OCI-LY3 (cell line): ENCODE results near the gene DAO.

Experiments used
- H2AFZ ChIP-seq: fragments of 200-600, 300-600 bp; shearing (Covaris generic); 2 replicates; pipeline ENCODE4 v1.6.0; 2014; ENCODE audit warnings: antibody characterized with exemption, low read depth, low read length
- H3K27ac ChIP-seq: fragments of 200-600, 300-600 bp; sonication (generic); 2 replicates; pipeline ENCODE4 v1.5.1; 2014; ENCODE audit warnings: mild to moderate bottlenecking, low read length, moderate library complexity, mixed read lengths
- H3K27me3 ChIP-seq: fragments of 200-600, 300-600 bp; sonication (generic); 2 replicates; pipeline ENCODE4 v1.6.1; 2014; ENCODE audit warnings: low read depth, low read length, mixed read lengths
- H3K36me3 ChIP-seq: fragments of 200-600, 300-600 bp; sonication (generic); replicated peaks from 2 replicates; pipeline ENCODE3; 2014; ENCODE audit warnings: low read depth, low read length, mixed read lengths
- H3K4me1 ChIP-seq: fragments of 300-600, 200-600 bp; sonication (generic); 2 replicates; pipeline ENCODE4 v1.6.1; 2014; ENCODE audit warnings: low read length, mixed read lengths
- H3K4me2 ChIP-seq: fragments of 200-600, 300-600 bp; sonication (generic); 2 replicates; pipeline ENCODE4 v1.6.1; 2014; ENCODE audit warnings: low read length, mixed read lengths
- H3K4me3 ChIP-seq: fragments of 300-600, 200-600 bp; sonication (generic); 2 replicates; pipeline ENCODE4 v1.5.1; 2014; ENCODE audit warnings: antibody characterized with exemption, mild to moderate bottlenecking, low read length, moderate library complexity
- H3K79me2 ChIP-seq: fragments of 300-600, 200-600 bp; shearing (Covaris generic); 2 replicates; pipeline ENCODE4 v1.6.1; 2014; ENCODE audit warnings: mild to moderate bottlenecking, low read length, mixed read lengths
- H3K9ac ChIP-seq: fragments of 300-600, 200-600 bp; shearing (Covaris generic); 2 replicates; pipeline ENCODE4 v1.6.0; 2014; ENCODE audit warnings: mild to moderate bottlenecking, low read length, moderate library complexity
- H3K9me3 ChIP-seq: fragments of 200-600, 300-600 bp; shearing (Covaris generic); 2 replicates; pipeline ENCODE4 v1.6.1; 2014; ENCODE audit warnings: low read length, mixed read lengths; ENCODE audit not compliant: insufficient read depth
- H4K20me1 ChIP-seq: fragments of 200-600, 300-600 bp; sonication (generic); 2 replicates; pipeline ENCODE4 v1.6.1; 2016; ENCODE audit warnings: low read length, mixed read lengths; ENCODE audit not compliant: insufficient read depth
- CTCF ChIP-seq: fragments of 200-600, 300-600 bp; sonication (generic); IDR thresholded peaks from 2 replicates; pipeline ENCODE4 v1.5.1; 2014; ENCODE audit warnings: antibody characterized with exemption, low read length, low read depth
- EZH2phosphoT487 ChIP-seq: fragments of 200-600 bp; shearing (Covaris generic); IDR thresholded peaks from 2 replicates; pipeline ENCODE4 v1.6.1; 2018; ENCODE audit warnings: antibody characterized with exemption, mixed run types, low read depth

The DAO gene

GRCh38 chr12:108930756-108931155, 50.9 kb downstream of the DAO start:
- Histone ChIP-seq H3K79me2 (no peaks in the 10 kb centered on the region), H3K27me3 (peaks cover 87% of the 10 kb centered on the region), H3K4me3 (no peak overlapping the region), H4K20me1 (peaks cover 8% of the 10 kb centered on the region), H3K36me3 (no peaks in the 10 kb centered on the region), H3K9ac (no peak overlapping the region), H3K27ac (no peak overlapping the region), H3K4me2 (no peak overlapping the region), H3K4me1 (peaks cover 36% of the 10 kb centered on the region), H3K9me3 (peaks cover 5% of the 10 kb centered on the region; the same call in 1 of the 2 replicates), H2AFZ (no peak overlapping the region)
- TF ChIP-seq EZH2phosphoT487 = no peak
- TF ChIP-seq CTCF = no peak

- Histone ChIP-seq H3K79me2 (no peaks in the 10 kb centered on the region), H3K9me3 (no peaks in the 10 kb centered on the region), H3K4me1 (peaks cover 37% of the 10 kb centered on the region), H3K9ac (no peak overlapping the region), H3K4me2 (peak overlapping the region; percentile 39), H3K27ac (no peak overlapping the region), H4K20me1 (peaks cover 29% of the 10 kb centered on the region), H3K27me3 (peaks cover 88% of the 10 kb centered on the region), H2AFZ (no peak overlapping the region), H3K4me3 (no peak overlapping the region), H3K36me3 (no peaks in the 10 kb centered on the region)
- no peak for TF ChIP-seq EZH2phosphoT487
- TF ChIP-seq CTCF = no peak
Measured at GRCh38 chr12:108933949-108934348, 54.1 kb downstream of the DAO start.

- no peaks in the 10 kb centered on the region for H3K9me3 ChIP-seq
- no peak for TF ChIP-seq CTCF
- TF ChIP-seq EZH2phosphoT487 = peak; percentile 93
- peak overlapping the region; percentile 43 for H3K4me2 ChIP-seq
- H3K4me1 ChIP-seq = peaks cover 31% of the 10 kb centered on the region
- H4K20me1 ChIP-seq = peaks cover 35% of the 10 kb centered on the region
- peaks cover 92% of the 10 kb centered on the region for H3K27me3 ChIP-seq
- no peak overlapping the region for H3K9ac ChIP-seq
- H3K36me3 ChIP-seq = no peaks in the 10 kb centered on the region
- no peak overlapping the region for H2AFZ ChIP-seq
- H3K79me2 ChIP-seq = no peaks in the 10 kb centered on the region
- H3K4me3 ChIP-seq = 0 out of 2 replicates have a peak overlapping the region, but pooled peaks have one; percentile 6
- H3K27ac ChIP-seq = no peak overlapping the region
Measured at GRCh38 chr12:108935159-108935763, 55.4 kb downstream of the DAO start.

GRCh38 chr12:108938247-108938924, 58.5 kb downstream of the DAO start:
- peaks cover 85% of the 10 kb centered on the region for H3K27me3 ChIP-seq
- no peak overlapping the region for H3K27ac ChIP-seq
- no peaks in the 10 kb centered on the region for H3K36me3 ChIP-seq
- TF ChIP-seq EZH2phosphoT487 (no peak), CTCF (no peak)
- H3K4me3 ChIP-seq = no peak overlapping the region
- H3K79me2 ChIP-seq = no peaks in the 10 kb centered on the region
- no peak overlapping the region for H3K9ac ChIP-seq
- H3K4me1 ChIP-seq = peaks cover 25% of the 10 kb centered on the region
- H3K9me3 ChIP-seq = no peaks in the 10 kb centered on the region
- H2AFZ ChIP-seq = no peak overlapping the region
- H4K20me1 ChIP-seq = peaks cover 35% of the 10 kb centered on the region
- H3K4me2 ChIP-seq = no peak overlapping the region
